ENCODE measurements around the gene KDM6B.

KDM6B gene

DNA sequence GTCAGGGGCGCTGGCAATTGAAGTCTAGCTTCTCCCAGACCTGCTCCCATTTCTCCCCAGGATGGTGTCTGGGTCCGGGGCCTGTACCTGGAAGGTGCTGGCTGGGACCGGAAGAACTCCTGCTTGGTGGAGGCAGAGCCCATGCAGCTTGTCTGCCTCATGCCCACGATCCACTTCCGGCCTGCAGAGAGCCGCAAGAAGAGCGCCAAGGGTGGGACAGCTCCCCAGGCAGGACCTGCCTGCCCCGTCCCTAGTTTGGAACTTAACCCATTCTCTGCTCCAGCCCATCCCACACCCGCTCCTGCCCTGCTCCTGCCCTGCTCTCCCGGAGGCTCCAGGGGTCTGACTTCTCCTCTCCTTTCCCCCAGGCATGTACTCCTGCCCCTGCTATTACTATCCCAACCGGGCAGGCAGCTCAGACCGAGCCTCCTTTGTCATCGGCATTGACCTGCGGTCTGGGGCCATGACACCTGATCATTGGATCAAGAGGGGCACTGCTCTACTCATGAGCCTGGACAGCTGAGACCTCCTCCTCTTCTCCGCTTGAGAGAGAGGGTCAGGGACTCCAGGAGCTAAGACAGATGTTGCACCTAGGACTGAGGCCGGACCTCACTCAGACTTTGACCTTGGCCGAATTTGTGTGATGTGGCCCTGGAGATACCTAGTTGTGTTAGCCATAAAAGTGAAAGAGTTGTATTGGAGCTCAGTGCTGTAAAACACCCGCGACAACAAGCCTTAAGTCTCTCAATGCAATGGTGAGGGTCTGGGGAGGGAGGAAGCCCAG is 814 bp upstream of the KDM6B start:
- H3K4me1 Mint-ChIP-seq (ENCODE audit: low read depth): peaks cover 22% of the 10 kb centered on the region
- no peaks in the 10 kb centered on the region for H3K36me3 Mint-ChIP-seq
- H3K27me3 Mint-ChIP-seq: no peaks in the 10 kb centered on the region
- no peaks in the 10 kb centered on the region for H3K9me3 Mint-ChIP-seq (ENCODE audit: low read depth)
- peak overlapping the region; percentile 66 for H3K27ac Mint-ChIP-seq
- H3K4me3 Mint-ChIP-seq: peak overlapping the region; percentile 86

DNA sequence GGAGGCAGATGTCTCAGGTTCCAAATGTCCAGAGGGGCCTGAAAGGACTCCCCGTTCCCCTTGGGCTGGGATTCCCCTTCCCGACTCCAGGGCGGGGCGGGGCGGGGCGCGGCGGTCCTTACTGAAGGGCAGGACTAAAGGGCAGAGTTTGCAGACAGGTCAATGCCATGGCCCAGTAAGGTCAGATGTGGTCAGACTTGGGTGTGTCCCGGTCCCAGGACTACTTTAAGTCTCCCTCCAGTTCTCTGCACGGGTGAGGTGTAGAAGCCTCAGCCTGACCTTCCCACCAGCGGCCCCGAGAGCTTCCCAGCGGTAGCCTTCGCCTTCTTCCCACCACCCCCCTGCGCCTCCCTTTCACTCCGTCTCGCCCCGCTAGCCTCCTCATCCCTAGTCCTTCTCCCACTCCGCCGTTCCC is 532 bp downstream of the KDM6B start:
- Mint-ChIP-seq H3K9me3 (ENCODE audit: low read depth) (no peaks in the 10 kb centered on the region), H3K36me3 (no peaks in the 10 kb centered on the region), H3K4me3 (peak overlapping the region; percentile 91), H3K27me3 (no peaks in the 10 kb centered on the region), H3K4me1 (ENCODE audit: low read depth) (peaks cover 35% of the 10 kb centered on the region), H3K27ac (peak overlapping the region; percentile 86)

DNA sequence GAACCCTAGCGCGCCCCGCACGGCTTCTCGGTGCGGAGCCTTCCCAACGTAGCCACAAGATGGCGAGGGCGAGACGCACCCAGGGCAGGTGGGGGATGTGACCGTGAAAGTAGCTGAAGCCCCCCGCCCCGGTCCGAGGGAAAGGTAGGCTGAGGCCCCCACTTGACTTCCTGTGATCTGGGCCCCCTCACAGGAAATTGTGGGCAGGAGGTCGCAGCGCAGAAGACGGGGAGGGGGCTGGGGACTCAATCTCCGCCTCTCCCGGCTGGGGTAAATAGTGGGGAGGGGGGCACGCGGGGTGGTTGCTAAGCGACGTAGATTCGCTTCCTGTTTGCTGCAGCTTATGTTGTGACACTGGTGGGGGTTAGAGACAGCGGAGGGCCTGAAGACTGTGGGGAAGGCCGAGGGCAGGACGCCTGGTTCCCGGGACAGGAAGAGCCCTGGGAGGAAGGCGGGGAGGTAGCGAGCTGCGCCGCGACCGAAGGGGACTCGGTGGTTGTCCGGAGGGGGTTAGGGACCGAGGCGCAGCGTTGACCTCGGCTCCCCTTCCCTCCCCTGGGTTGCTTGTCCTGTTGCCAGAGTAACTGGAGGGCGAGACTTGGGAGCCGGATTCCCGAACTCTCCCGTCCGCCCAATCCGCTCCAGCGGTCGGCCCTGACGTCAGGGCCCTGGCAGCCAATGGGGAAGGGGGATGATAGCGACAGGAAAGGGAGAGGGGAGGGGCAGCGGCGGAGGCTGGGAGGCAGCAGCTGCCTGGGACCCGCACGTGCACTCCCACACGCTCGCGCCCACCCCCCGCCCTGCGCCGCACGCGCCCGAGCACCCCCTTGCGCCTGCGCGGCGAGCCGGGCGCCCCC is 1.2 kb downstream of the KDM6B start:
- no peaks in the 10 kb centered on the region for H3K27me3 Mint-ChIP-seq
- H3K4me3 Mint-ChIP-seq: peak overlapping the region; percentile 91
- H3K27ac Mint-ChIP-seq: peak overlapping the region; percentile 86
- H3K9me3 Mint-ChIP-seq (ENCODE audit: low read depth): no peaks in the 10 kb centered on the region
- peaks cover 41% of the 10 kb centered on the region for H3K4me1 Mint-ChIP-seq (ENCODE audit: low read depth)
- peaks cover 2% of the 10 kb centered on the region for H3K36me3 Mint-ChIP-seq

DNA sequence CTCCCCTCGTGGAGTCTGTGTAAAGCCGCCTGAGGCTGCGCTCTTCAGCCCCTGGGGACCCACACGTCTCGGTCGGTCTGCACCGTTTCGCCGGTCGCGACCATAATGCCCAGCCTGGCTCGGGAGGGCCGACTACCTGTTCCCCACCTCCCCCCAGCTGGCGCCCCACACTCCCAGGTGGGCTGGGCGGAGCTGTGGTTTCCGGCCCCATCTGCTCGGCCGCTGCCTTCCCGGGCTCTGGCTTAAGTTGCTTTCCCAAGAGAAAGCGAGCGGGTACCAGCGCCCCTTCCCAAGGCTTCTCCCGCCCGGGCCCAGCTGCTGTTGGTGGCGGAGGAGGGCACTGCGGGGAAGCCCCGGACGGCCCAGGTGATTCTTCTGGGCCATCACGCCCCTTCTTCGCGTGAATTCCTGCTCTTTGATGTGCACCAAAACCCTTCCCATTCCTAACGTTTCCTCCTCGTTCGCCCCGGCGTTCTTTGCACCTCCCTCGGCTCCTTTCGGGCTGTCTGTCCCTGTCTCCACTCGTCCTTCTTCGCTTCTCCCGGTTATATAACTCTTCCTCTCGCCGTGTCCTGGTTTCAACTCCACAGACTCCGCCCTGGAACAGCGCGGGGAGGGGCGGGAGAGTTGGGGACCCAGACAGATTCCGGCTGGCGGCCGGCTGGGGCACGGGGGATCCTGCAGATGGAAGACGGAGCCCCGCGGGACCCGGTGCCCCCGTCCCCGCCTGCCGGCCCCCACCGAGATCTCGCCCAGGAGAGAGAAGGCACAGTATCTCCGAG is 2.0 kb downstream of the KDM6B start:
- Mint-ChIP-seq H3K4me3 (peak overlapping the region; percentile 89), H3K27ac (peak overlapping the region; percentile 92), H3K27me3 (no peaks in the 10 kb centered on the region), H3K9me3 (ENCODE audit: low read depth) (no peaks in the 10 kb centered on the region), H3K4me1 (ENCODE audit: low read depth) (peaks cover 49% of the 10 kb centered on the region), H3K36me3 (peaks cover 6% of the 10 kb centered on the region)

DNA sequence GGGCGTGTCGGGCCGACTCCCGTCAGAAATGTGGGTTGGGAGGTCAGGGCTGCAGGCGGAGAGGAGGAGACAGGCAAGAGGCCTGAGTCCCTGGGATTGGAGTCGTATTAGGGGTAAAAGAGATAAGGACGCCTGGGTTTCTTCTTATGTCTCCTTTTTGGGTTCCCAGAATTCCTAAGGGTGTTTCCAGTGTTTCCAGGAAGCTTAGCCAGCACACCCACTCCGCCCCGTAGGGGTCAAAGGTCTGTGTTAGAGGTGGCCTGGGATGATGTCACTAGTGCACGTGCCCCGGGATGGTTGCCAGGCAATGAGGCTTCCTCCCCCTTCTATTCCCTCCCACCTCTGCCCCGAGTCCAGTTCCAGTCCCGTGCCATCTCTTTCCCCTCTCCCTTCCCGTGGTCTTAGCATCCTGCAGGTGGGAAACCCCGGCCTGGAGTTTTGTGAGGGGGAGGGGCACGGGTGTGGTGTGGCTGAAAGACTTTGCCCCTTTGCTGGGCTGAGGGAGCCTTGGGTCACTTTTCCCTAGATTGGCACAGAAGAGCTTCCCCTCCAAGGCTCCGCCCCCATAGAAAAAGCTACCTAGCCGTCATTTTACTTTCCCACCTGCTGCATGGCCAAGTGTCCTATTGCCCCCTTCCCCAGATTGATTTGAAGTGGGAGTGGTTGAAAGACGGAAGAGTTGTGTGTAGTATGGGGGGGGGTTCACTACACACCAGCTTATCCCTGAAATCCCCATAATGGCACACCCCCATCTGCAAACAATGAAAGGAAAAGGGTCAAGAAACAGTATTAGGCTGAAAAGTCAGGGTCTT is 2.8 kb downstream of the KDM6B start:
- no peaks in the 10 kb centered on the region for H3K9me3 Mint-ChIP-seq (ENCODE audit: low read depth)
- no peaks in the 10 kb centered on the region for H3K27me3 Mint-ChIP-seq
- H3K4me3 Mint-ChIP-seq: peak overlapping the region; percentile 89
- H3K36me3 Mint-ChIP-seq: peaks cover 6% of the 10 kb centered on the region
- H3K4me1 Mint-ChIP-seq (ENCODE audit: low read depth): peaks cover 55% of the 10 kb centered on the region
- peak overlapping the region; percentile 92 for H3K27ac Mint-ChIP-seq

DNA sequence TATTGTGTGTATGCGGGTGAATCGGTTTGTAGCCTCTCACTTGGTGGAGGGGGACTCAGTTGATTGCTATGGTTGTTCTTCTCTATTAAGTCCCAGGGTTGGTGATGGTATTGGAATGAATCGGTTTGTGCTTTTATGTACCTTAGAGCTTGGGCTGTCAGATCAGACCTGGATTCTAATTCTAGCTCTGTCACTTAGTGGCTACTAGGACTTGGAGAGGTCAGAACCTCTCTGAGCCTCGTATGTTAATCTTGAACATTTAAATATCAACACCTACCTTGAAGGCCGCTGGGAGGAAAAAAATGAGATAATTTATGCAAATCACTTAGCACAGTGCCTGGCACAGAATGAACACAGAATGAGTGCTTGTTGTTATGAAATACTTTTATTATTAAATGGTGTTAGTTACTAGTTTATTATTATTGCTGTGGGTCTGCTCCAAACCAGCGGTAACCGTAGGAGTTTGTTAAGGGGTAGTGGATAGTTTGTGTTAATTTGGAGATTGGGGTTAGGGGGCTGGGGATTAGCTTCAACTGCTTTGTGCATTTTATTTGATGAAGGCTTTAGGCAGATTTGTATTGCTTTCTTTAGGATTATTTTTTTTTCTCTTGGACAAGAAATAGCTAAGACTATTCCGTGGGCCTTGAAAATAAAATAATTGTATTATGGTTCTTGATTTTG is 3.5 kb downstream of the KDM6B start:
- H3K27ac Mint-ChIP-seq: peak overlapping the region; percentile 92
- peaks cover 6% of the 10 kb centered on the region for H3K36me3 Mint-ChIP-seq
- peak overlapping the region; percentile 89 for H3K4me3 Mint-ChIP-seq
- H3K9me3 Mint-ChIP-seq (ENCODE audit: low read depth): no peaks in the 10 kb centered on the region
- no peaks in the 10 kb centered on the region for H3K27me3 Mint-ChIP-seq
- H3K4me1 Mint-ChIP-seq (ENCODE audit: low read depth): peaks cover 55% of the 10 kb centered on the region

DNA sequence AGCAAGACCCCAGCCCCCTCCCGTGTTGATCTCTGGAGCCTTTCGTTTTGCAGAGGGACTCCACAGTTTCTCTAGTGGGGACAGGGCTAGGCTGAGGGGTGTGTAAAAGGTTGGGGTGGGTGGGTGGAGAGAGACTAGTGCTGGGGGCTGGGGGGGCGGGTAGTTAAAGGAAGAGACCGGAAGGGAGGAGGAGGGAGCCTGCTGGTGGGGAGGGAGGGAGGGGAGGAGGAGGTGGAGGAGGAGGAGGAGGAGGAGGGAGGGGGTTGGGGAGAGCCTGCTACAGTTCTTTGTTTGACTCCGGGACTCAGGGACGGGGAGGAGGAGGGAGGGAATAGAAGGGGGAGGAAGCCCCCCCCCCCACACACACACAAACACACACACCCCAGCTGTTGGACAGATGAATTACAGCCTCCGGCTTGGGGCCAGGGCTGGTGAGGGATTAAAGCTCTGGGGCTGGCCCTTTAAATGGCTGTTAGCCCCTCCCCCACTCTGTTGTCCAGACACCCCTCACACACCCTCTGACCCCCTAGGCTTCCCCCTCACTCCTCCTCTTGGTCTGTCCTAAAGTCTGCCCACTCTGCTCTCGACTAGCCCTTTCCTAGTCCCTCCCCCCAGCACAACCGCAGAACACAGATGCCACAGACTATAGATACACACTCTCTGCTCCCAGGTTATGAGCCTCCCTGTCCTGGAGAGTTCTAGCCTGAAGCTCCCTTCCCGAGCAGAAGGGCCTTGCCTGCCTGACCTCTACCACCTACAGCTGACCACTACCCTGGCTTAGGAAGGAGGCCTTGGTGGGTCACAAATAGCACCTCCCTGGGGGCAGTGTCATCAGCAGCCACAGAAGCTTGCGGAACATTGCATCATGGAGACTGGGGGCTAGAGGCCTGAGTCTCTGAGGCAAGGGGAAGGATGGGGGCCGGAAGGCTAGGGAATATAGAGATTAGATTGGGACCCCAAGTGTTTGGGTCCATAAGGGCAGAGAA is 4.4 kb downstream of the KDM6B start:
- Mint-ChIP-seq H3K4me1 (ENCODE audit: low read depth) (peaks cover 52% of the 10 kb centered on the region), H3K27ac (peak overlapping the region; percentile 99), H3K27me3 (no peaks in the 10 kb centered on the region), H3K4me3 (peak overlapping the region; percentile 89), H3K9me3 (ENCODE audit: low read depth) (no peaks in the 10 kb centered on the region), H3K36me3 (peaks cover 6% of the 10 kb centered on the region)

DNA sequence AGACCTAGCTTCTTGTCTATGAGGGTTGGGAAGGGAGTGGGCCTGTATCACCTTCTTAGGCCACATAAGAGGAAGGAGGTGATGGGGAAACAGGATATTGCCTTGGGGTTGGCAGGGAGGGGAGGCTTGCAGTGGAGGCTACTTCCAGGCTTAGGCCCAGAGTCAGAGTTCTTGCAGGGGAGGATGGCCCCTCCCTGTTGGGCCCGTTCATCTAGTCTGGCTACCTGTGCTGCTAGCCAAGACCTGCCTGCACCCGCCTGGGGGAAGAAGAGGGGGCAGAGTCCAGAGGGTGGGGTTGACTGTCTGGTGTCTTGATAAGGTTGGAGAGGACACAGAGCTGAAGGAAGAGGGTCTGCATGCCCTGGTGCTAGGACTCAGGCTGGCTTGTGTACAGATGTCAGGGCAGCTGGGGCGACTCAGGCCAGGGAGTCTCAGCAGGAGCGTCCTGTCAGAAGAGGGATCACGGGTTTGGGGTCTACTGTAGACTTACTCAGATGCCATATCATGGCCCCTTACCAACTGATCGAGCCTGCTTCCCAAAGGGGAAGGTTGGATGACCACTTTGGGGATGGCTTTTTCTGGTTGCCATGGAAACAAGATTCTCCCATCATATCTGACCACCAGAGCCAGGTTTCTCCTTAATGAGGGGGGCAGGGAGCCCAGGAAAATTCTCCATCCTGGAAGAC is 5.3 kb downstream of the KDM6B start:
- Mint-ChIP-seq H3K27me3 (no peaks in the 10 kb centered on the region), H3K36me3 (peaks cover 6% of the 10 kb centered on the region), H3K4me1 (ENCODE audit: low read depth) (peaks cover 48% of the 10 kb centered on the region), H3K27ac (peak overlapping the region; percentile 99), H3K4me3 (peak overlapping the region; percentile 84), H3K9me3 (ENCODE audit: low read depth) (no peaks in the 10 kb centered on the region)

DNA sequence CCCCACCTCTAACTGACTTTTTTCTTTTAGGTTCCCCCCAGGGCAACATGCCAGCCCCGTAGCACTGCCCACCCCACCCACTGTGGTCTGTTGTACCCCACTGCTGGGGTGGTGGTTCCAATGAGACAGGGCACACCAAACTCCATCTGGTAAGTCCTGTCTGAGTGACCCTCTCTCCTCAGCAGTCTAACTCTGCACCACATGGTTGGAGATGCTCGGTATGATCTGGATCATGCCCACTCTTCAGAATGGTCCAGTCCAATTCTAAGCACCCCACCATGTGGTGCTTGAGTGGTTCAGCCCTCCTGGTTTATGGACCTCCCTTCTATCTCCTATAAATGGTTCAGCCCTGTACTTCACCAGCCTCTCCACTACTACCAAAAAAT is 5.9 kb downstream of the KDM6B start:
- Mint-ChIP-seq H3K4me1 (ENCODE audit: low read depth) (peaks cover 48% of the 10 kb centered on the region), H3K4me3 (peak overlapping the region; percentile 95), H3K9me3 (ENCODE audit: low read depth) (no peaks in the 10 kb centered on the region), H3K27me3 (no peaks in the 10 kb centered on the region), H3K36me3 (peaks cover 6% of the 10 kb centered on the region), H3K27ac (peak overlapping the region; percentile 99)

DNA sequence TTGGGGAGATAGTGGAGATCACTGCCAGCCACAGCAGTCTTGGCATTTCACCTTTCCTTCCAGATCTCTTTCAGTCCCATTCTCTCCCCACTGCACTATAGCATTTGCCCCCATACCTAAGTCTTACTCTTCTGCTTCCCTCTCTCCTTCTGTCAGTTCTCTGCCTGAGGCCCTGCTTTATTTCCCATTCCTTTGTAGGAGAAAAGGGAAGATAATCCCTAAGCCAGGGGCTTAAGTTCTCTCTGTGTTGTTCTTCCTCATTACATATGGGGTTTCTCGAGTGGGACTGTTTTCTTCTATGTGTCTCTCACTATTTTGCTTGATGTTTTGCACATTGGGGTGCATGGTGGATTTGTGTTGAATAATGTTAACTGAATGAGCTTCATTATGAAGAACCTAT is 6.4 kb downstream of the KDM6B start:
- Mint-ChIP-seq H3K36me3 (peaks cover 6% of the 10 kb centered on the region), H3K9me3 (ENCODE audit: low read depth) (no peaks in the 10 kb centered on the region), H3K27ac (peak overlapping the region; percentile 99), H3K4me1 (ENCODE audit: low read depth) (peaks cover 48% of the 10 kb centered on the region), H3K4me3 (peak overlapping the region; percentile 95), H3K27me3 (no peaks in the 10 kb centered on the region)

DNA sequence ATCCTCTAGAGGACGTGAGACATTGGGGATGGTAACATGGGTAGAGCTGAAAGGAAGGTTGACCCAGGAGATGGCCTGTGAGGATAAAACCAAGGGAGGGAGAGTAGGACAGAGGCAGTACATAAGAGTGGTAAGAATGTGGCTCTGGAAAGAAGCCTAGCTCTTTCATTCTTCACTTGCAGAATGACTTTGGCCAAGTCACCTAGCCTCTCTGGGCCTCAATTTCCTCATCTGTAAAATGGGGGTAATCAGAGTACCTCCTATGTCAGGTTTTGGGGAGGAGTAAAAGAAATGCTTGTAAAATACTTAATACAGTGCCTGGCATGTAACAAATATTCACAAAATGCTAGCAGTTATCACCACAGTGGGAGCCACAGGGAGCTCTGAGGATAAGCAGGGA is 6.9 kb downstream of the KDM6B start:
- Mint-ChIP-seq H3K4me1 (ENCODE audit: low read depth) (peaks cover 50% of the 10 kb centered on the region), H3K9me3 (ENCODE audit: low read depth) (no peaks in the 10 kb centered on the region), H3K27ac (peak overlapping the region; percentile 99), H3K27me3 (no peaks in the 10 kb centered on the region), H3K4me3 (peak overlapping the region; percentile 95), H3K36me3 (peaks cover 7% of the 10 kb centered on the region)

DNA sequence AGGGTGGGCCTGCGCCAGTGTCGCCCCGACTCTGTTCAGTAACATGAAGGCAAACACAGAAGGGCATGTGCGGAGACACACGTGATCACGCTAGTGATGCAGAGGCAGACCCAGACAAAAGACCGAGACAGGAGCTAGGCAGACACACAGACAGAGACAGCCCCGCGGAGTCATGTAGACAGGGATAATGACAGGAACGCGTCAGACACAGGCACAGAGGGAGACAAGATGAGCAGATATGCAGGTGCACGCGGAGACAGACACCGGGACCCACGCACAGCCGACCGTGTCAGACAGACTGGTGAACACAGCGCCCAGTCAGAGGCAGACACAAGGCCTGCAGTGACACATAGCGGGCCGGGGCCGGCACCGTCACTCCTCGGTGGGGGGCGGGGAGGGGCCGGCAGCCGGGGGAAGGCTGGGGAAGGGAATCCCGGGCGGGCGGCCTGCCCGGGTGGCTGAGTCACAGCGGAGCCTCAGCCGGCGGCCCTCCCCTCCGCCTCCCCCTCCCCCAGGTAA is 7.4 kb downstream of the KDM6B start:
- peaks cover 51% of the 10 kb centered on the region for H3K4me1 Mint-ChIP-seq (ENCODE audit: low read depth)
- peaks cover 7% of the 10 kb centered on the region for H3K36me3 Mint-ChIP-seq
- H3K9me3 Mint-ChIP-seq (ENCODE audit: low read depth): no peaks in the 10 kb centered on the region
- no peaks in the 10 kb centered on the region for H3K27me3 Mint-ChIP-seq
- H3K27ac Mint-ChIP-seq: peak overlapping the region; percentile 99
- peak overlapping the region; percentile 95 for H3K4me3 Mint-ChIP-seq

Data from activated naive CD8-positive, alpha-beta T cell (primary cell).